Neural progenitor cell (in vitro differentiated cells): Measurements from ENCODE around the gene NACA2. TPM values are rescaled to one million over a fixed set of nuclear protein-coding genes. Genes with fewer than 3 reads are reported as not detected.
"Not testable (repeated sequence)": the region's sequence is repeated elsewhere in the genome, so short reads cannot be mapped to it uniquely, and the experiment has no call there.

ENCODE experiments used
- DNase-seq: peaks from one replicate; pipeline ENCODE4 v3.0.0-alpha.2; 2016; ENCODE audit warnings: low spot score
- H2AFZ ChIP-seq: fragments of 200-600 bp; sonication (generic); replicated peaks from 2 replicates; pipeline ENCODE4 v1.6.1; 2016; ENCODE audit warnings: antibody characterized with exemption
- H3F3A ChIP-seq: fragments of 200-600 bp; sonication (generic); 2 replicates; pipeline ENCODE4 v1.6.1; 2016; ENCODE audit warnings: antibody characterized with exemption, low read depth
- H3K27ac ChIP-seq: fragments of 200-600 bp; sonication (generic); 2 replicates; pipeline ENCODE4 v1.5.1; 2016; ENCODE audit warnings: mild to moderate bottlenecking
- H3K27me3 ChIP-seq: fragments of 200-600 bp; sonication (generic); 2 replicates; pipeline ENCODE4 v1.6.1; 2016; ENCODE audit warnings: mild to moderate bottlenecking, moderate library complexity
- H3K36me3 ChIP-seq: fragments of 200-600 bp; sonication (generic); 2 replicates; pipeline ENCODE4 v1.5.1; 2016
- H3K4me1 ChIP-seq: fragments of 200-600 bp; sonication (generic); 2 replicates; pipeline ENCODE4 v1.6.1; 2016; ENCODE audit warnings: mixed run types
- H3K4me2 ChIP-seq: fragments of 200-600 bp; sonication (generic); 2 replicates; pipeline ENCODE4 v1.6.1; 2016
- H3K4me3 ChIP-seq: fragments of 200-600 bp; sonication (generic); 2 replicates; pipeline ENCODE4 v1.5.1; 2016
- H3K79me2 ChIP-seq: fragments of 200-600 bp; sonication (generic); 2 replicates; pipeline ENCODE4 v1.6.1; 2016; ENCODE audit warnings: low read depth
- H3K9ac ChIP-seq: fragments of 200-600 bp; sonication (generic); 2 replicates; pipeline ENCODE4 v1.6.1; 2016
- H3K9me3 ChIP-seq: fragments of 200-600 bp; sonication (generic); 2 replicates; pipeline ENCODE4 v1.5.1; 2016; ENCODE audit warnings: low read depth
- H4K20me1 ChIP-seq: fragments of 200-600 bp; sonication (generic); 2 replicates; pipeline ENCODE4 v1.6.1; 2016; ENCODE audit warnings: low read depth
- H3K27ac Mint-ChIP-seq: 3 replicates; pipeline ENCODE4 v1.8.0; 2021; ENCODE audit warnings: mixed read lengths
- H3K27me3 Mint-ChIP-seq: 2 replicates; pipeline ENCODE4 v1.8.0; 2022; ENCODE audit warnings: low read depth, mild to moderate bottlenecking, inconsistent platforms, moderate library complexity, mixed read lengths; ENCODE audit not compliant: insufficient read depth
- H3K36me3 Mint-ChIP-seq: 3 replicates; pipeline ENCODE4 v1.8.0; 2021; ENCODE audit warnings: mixed read lengths
- H3K4me1 Mint-ChIP-seq: 3 replicates; pipeline ENCODE4 v1.8.0; 2021; ENCODE audit warnings: mixed read lengths
- H3K4me3 Mint-ChIP-seq: 3 replicates; pipeline ENCODE4 v1.8.0; 2021; ENCODE audit warnings: mild to moderate bottlenecking, moderate library complexity, mixed read lengths
- H3K9me3 Mint-ChIP-seq: 3 replicates; pipeline ENCODE4 v1.8.0; 2020; ENCODE audit warnings: mixed read lengths
- CTCF ChIP-seq: fragments of 200-600 bp; sonication (generic); IDR thresholded peaks from 2 replicates; pipeline ENCODE4 v1.5.1; 2017; ENCODE audit warnings: antibody characterized with exemption, mild to moderate bottlenecking
- EZH2 ChIP-seq: fragments of 200-600 bp; sonication (generic); IDR thresholded peaks from 2 replicates; pipeline ENCODE4 v1.6.1; 2017; ENCODE audit warnings: antibody characterized with exemption, mild to moderate bottlenecking, moderate library complexity
- EZH2phosphoT487 ChIP-seq: fragments of 200-600 bp; sonication (generic); IDR thresholded peaks from 2 replicates; pipeline ENCODE4 v1.6.1; 2017; ENCODE audit warnings: antibody characterized with exemption
- total RNA-seq: library from RNA; depleted of rRNA; stranded (reverse); fragments of >200 nt; gene quantifications from 2 replicates; pipeline ENCODE4 v1.2.3, GENCODE V29; 2015; ENCODE audit warnings: low replicate concordance

Gene NACA2
- total RNA-seq, 1 donor from 2014 or later: not detected

- Mint-ChIP-seq H3K36me3 (no peaks in the 10 kb centered on the region), H3K4me1 (no peaks in the 10 kb centered on the region), H3K27me3 (no peaks in the 10 kb centered on the region), H3K9me3 (peaks cover 11% of the 10 kb centered on the region), H3K4me3 (no peak overlapping the region), H3K27ac (no peak overlapping the region)
- no peaks in the 10 kb centered on the region for H3K36me3 ChIP-seq
- no peak overlapping the region for H3K4me2 ChIP-seq
- no peak overlapping the region for H3K4me3 ChIP-seq
- no peaks in the 10 kb centered on the region for H3F3A ChIP-seq
- H3K9me3 ChIP-seq: peaks cover 4% of the 10 kb centered on the region
- H3K4me1 ChIP-seq: no peaks in the 10 kb centered on the region
- no peak for DNase-seq
- no peaks in the 10 kb centered on the region for H3K79me2 ChIP-seq
- H2AFZ ChIP-seq: no peak overlapping the region
- H4K20me1 ChIP-seq: no peaks in the 10 kb centered on the region
- H3K27me3 ChIP-seq: no peaks in the 10 kb centered on the region
- TF ChIP-seq EZH2phosphoT487 (no peak), CTCF (no peak), EZH2 (no peak)
- no peak overlapping the region for H3K9ac ChIP-seq
- H3K27ac ChIP-seq: no peak overlapping the region
Observed at GRCh38 chr17:61570118-61570517, 20.9 kb downstream of the NACA2 start.

DNA sequence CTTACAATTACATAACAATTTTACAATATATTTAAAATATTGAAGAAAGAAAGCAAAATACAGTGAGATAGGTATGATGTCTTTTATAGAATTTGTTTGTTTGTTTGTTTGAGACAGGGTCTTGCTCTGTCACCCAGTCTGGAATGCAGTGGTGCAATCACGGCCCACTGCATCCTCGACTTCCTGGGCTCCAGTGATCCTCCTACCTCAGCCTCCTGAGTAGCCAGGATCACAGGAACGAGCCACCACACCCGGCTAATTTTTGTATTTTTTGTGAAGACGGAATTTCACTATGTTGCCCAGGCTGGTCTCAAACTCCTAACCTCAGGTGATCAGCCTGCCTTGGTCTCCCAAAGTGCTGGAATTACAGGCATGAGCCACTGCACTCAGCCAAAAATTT, 21.5 kb downstream of the NACA2 start:
- not testable (repeated sequence) for H3K27ac Mint-ChIP-seq

GRCh38 chr17:61568219-61569072, 22.6 kb downstream of the NACA2 start:
- no peak overlapping the region for H3K27ac ChIP-seq
- Mint-ChIP-seq H3K4me1 (no peaks in the 10 kb centered on the region), H3K36me3 (no peaks in the 10 kb centered on the region), H3K4me3 (no peak overlapping the region), H3K27me3 (no peaks in the 10 kb centered on the region), H3K9me3 (peaks cover 11% of the 10 kb centered on the region), H3K27ac (no peak overlapping the region)
- no peak overlapping the region for H3K4me3 ChIP-seq
- H3K36me3 ChIP-seq: no peaks in the 10 kb centered on the region
- H3K4me2 ChIP-seq: no peak overlapping the region
- no peaks in the 10 kb centered on the region for H3F3A ChIP-seq
- H2AFZ ChIP-seq: no peak overlapping the region
- no peaks in the 10 kb centered on the region for H4K20me1 ChIP-seq
- no peak for TF ChIP-seq EZH2phosphoT487
- no peak for TF ChIP-seq EZH2
- TF ChIP-seq CTCF: no peak
- no peaks in the 10 kb centered on the region for H3K4me1 ChIP-seq
- H3K9me3 ChIP-seq: peaks cover 4% of the 10 kb centered on the region
- H3K9ac ChIP-seq: no peak overlapping the region
- no peak for DNase-seq
- H3K79me2 ChIP-seq: no peaks in the 10 kb centered on the region
- no peaks in the 10 kb centered on the region for H3K27me3 ChIP-seq

More for the DNA sequence above, 21.5 kb downstream of the NACA2 start:
- not testable (repeated sequence) for H3K27me3 ChIP-seq, H3K27ac ChIP-seq, H4K20me1 ChIP-seq, H3K36me3 ChIP-seq, H3K79me2 ChIP-seq, H3K4me3 Mint-ChIP-seq, H3K27me3 Mint-ChIP-seq, H3K4me1 Mint-ChIP-seq, DNase-seq, H3K4me3 ChIP-seq, H3K9ac ChIP-seq, H3K36me3 Mint-ChIP-seq, H3F3A ChIP-seq, H2AFZ ChIP-seq, H3K4me1 ChIP-seq, H3K4me2 ChIP-seq, H3K9me3 ChIP-seq
- peaks cover 11% of the 10 kb centered on the region for H3K9me3 Mint-ChIP-seq
